H9 (cell line): ENCODE data around the gene ZFP57. TPM values are rescaled to one million over a fixed set of nuclear protein-coding genes. Genes with fewer than 3 reads are reported as not detected.

Experiments
- DNase-seq: peaks from one replicate; pipeline ENCODE4 v3.0.0-alpha.2; 2017
- H2AFZ ChIP-seq: one replicate; pipeline ENCODE4 v1.6.1; 2013; ENCODE audit warnings: mild to moderate bottlenecking, low read length, control low read depth, moderate library complexity
- H2AK5ac ChIP-seq: 2 replicates; pipeline ENCODE4 v1.6.1; 2013; ENCODE audit warnings: low read length, control low read depth, mixed read lengths; ENCODE audit not compliant: insufficient read length
- H2BK120ac ChIP-seq: one replicate; pipeline ENCODE4 v1.6.1; 2013; ENCODE audit warnings: low read depth, mild to moderate bottlenecking, low read length, control low read depth, inconsistent platforms; ENCODE audit not compliant: poor library complexity, severe bottlenecking
- H2BK12ac ChIP-seq: 2 replicates; pipeline ENCODE4 v1.6.1; 2013; ENCODE audit warnings: low read length, control low read depth, mixed read lengths, low read depth; ENCODE audit not compliant: insufficient read length
- H2BK15ac ChIP-seq: 2 replicates; pipeline ENCODE4 v1.6.1; 2013; ENCODE audit warnings: low read depth, low read length, control low read depth
- H2BK20ac ChIP-seq: one replicate; pipeline ENCODE4 v1.6.1; 2013; ENCODE audit warnings: low read depth, mild to moderate bottlenecking, low read length, control low read depth, inconsistent platforms; ENCODE audit not compliant: poor library complexity, severe bottlenecking
- H2BK5ac ChIP-seq: 2 replicates; pipeline ENCODE4 v1.6.1; 2013; ENCODE audit warnings: low read length, control low read depth, mixed read lengths; ENCODE audit not compliant: insufficient read length
- H3K14ac ChIP-seq: 2 replicates; pipeline ENCODE4 v1.6.1; 2013; ENCODE audit warnings: low read length, control low read depth; ENCODE audit not compliant: insufficient read depth
- H3K18ac ChIP-seq: 2 replicates; pipeline ENCODE4 v1.6.1; 2013; ENCODE audit warnings: low read depth, mild to moderate bottlenecking, mixed read lengths, low read length, control low read depth; ENCODE audit not compliant: insufficient read length
- H3K23ac ChIP-seq: 2 replicates; pipeline ENCODE4 v1.6.1; 2013; ENCODE audit warnings: low read length, control low read depth, mixed read lengths, low read depth; ENCODE audit not compliant: insufficient read length
- H3K23me2 ChIP-seq: 2 replicates; pipeline ENCODE4 v1.6.1; 2013; ENCODE audit warnings: low read depth, mild to moderate bottlenecking, mixed read lengths, low read length, control low read depth; ENCODE audit not compliant: insufficient read length, poor library complexity, severe bottlenecking
- H3K27ac ChIP-seq: 2 replicates; pipeline ENCODE4 v1.5.1; 2013; ENCODE audit warnings: low read length, control low read depth, mixed read lengths, low read depth; ENCODE audit not compliant: insufficient read length
- H3K27me3 ChIP-seq: 2 replicates; pipeline ENCODE4 v1.6.1; 2013; ENCODE audit warnings: low read length, control low read depth, inconsistent platforms; ENCODE audit not compliant: insufficient read depth
- H3K4ac ChIP-seq: 2 replicates; pipeline ENCODE4 v1.6.1; 2013; ENCODE audit warnings: low read depth, mild to moderate bottlenecking, control low read depth, inconsistent platforms, low read length, moderate library complexity
- H3K4me1 ChIP-seq: 2 replicates; pipeline ENCODE4 v1.6.1; 2013; ENCODE audit warnings: low read length, control low read depth, inconsistent platforms; ENCODE audit not compliant: insufficient read depth
- H3K4me2 ChIP-seq: 2 replicates; pipeline ENCODE4 v1.6.1; 2013; ENCODE audit warnings: low read length, control low read depth, mixed read lengths; ENCODE audit not compliant: insufficient read length, insufficient read depth
- H3K56ac ChIP-seq: 2 replicates; pipeline ENCODE4 v1.6.1; 2013; ENCODE audit warnings: low read depth, mild to moderate bottlenecking, mixed read lengths, low read length, control low read depth; ENCODE audit not compliant: insufficient read length
- H3K79me1 ChIP-seq: 2 replicates; pipeline ENCODE4 v1.6.1; 2013; ENCODE audit warnings: low read depth, mild to moderate bottlenecking, moderate library complexity, low read length, control low read depth, inconsistent platforms; ENCODE audit not compliant: insufficient read depth, poor library complexity, severe bottlenecking
- H3K79me2 ChIP-seq: 2 replicates; pipeline ENCODE4 v1.6.1; 2013; ENCODE audit warnings: low read length, control low read depth, inconsistent platforms; ENCODE audit not compliant: insufficient read depth
- H3K9ac ChIP-seq: 2 replicates; pipeline ENCODE4 v1.6.1; 2013; ENCODE audit warnings: low read length, control low read depth, mixed read lengths; ENCODE audit not compliant: insufficient read length; ENCODE audit errors: extremely low read depth
- H3K9me3 ChIP-seq: one replicate; pipeline ENCODE4 v1.6.1; 2013; ENCODE audit warnings: low read depth, low read length, inconsistent platforms; ENCODE audit not compliant: control insufficient read depth
- H3T11ph ChIP-seq: one replicate; pipeline ENCODE4 v1.6.1; 2013; ENCODE audit warnings: mild to moderate bottlenecking, low read length, control low read depth, inconsistent platforms
- H4K20me1 ChIP-seq: one replicate; pipeline ENCODE4 v1.6.1; 2013; ENCODE audit not compliant: control insufficient read depth, insufficient read length, insufficient read depth
- H4K5ac ChIP-seq: 2 replicates; pipeline ENCODE4 v1.6.1; 2013; ENCODE audit warnings: low read depth, mild to moderate bottlenecking, mixed read lengths, low read length, control low read depth; ENCODE audit not compliant: insufficient read length
- H4K8ac ChIP-seq: replicated peaks from 2 replicates; pipeline ENCODE4 v1.6.1; 2013; ENCODE audit warnings: low read length, control low read depth, mixed read lengths, low read depth; ENCODE audit not compliant: insufficient read length
- H4K91ac ChIP-seq: 2 replicates; pipeline ENCODE4 v1.6.1; 2013; ENCODE audit warnings: low read depth, mild to moderate bottlenecking, moderate library complexity, mixed read lengths, low read length, control low read depth; ENCODE audit not compliant: insufficient read length
- H3K27ac Mint-ChIP-seq, 3 experiments: 2 replicates in 2 of 3; 3 replicates in 1 of 3; pipeline ENCODE4 v1.8.0; 2020 to 2021; ENCODE audit warnings: mixed read lengths in 3 of 3, mild to moderate bottlenecking in 1 of 3, moderate library complexity in 1 of 3
- H3K27me3 Mint-ChIP-seq: 2 replicates; pipeline ENCODE4 v1.8.0; 2021; ENCODE audit warnings: low read depth, mild to moderate bottlenecking, moderate library complexity, mixed read lengths
- H3K36me3 Mint-ChIP-seq, 3 experiments: 2 replicates in 2 of 3; 3 replicates in 1 of 3; pipeline ENCODE4 v1.8.0; 2020 to 2021; ENCODE audit warnings: low read depth in 3 of 3, mixed read lengths in 3 of 3; ENCODE audit not compliant: insufficient read depth in 1 of 3
- H3K4me1 Mint-ChIP-seq, 2 experiments: 2 replicates each; pipeline ENCODE4 v1.8.0; 2020; ENCODE audit warnings: mixed read lengths in 2 of 2
- H3K4me3 Mint-ChIP-seq, 2 experiments: 2 replicates in 1 of 2; 3 replicates in 1 of 2; pipeline ENCODE4 v1.8.0; 2020 to 2021; ENCODE audit warnings: mild to moderate bottlenecking in 2 of 2, mixed read lengths in 2 of 2, moderate library complexity in 1 of 2
- H3K9me3 Mint-ChIP-seq, 2 experiments: 2 replicates in 1 of 2; 3 replicates in 1 of 2; pipeline ENCODE4 v1.8.0; 2020; ENCODE audit warnings: mild to moderate bottlenecking in 2 of 2, mixed read lengths in 2 of 2, moderate library complexity in 1 of 2
- CTCF ChIP-seq: fragments of 200-600 bp; sonication (generic); conservative IDR thresholded peaks from 3 replicates; pipeline ENCODE4 v1.8.0; 2021; ENCODE audit warnings: antibody characterized with exemption, mild to moderate bottlenecking
- WGBS: extraction: QIAGEN DNeasy Blood & Tissue Kit; methylation state at CpG from one replicate; pipeline ENCODE4 v1.1.7; 2013; ENCODE audit warnings: missing lambda C conversion rate, low lambda C conversion rate, mixed read lengths; ENCODE audit not compliant: insufficient read length; ENCODE audit errors: extremely low coverage; 5-methylcytosine and 5-hydroxymethylcytosine counted together
- long read RNA-seq: library from polyadenylated mRNA; unstranded; transcript quantifications from one replicate; pipeline ENCODE4 v2.0.0, GENCODE V29; 2020
- total RNA-seq: library from RNA; stranded (reverse); gene quantifications from 2 replicates; pipeline ENCODE4 v1.2.1, GENCODE V29; 2021

Gene ZFP57
- 1.4 and 1.7 TPM in 2 replicates for total RNA-seq
- long read RNA-seq, transcript ZFP57-203 (4 exons, 1,870 nt): major isoform, 5 of 8 reads
- long read RNA-seq, partial matches to known transcripts: 0 of 8 reads
- long read RNA-seq, other reads (novel, unspliced or antisense): 3 of 8 reads

- no peaks in the 10 kb centered on the region for H4K20me1 ChIP-seq
- H3K14ac ChIP-seq: no peak within 1 kb of the TSS
- no peak for DNase-seq
- H2BK120ac ChIP-seq: no peak within 1 kb of the TSS
- Mint-ChIP-seq H3K27me3 (no peaks in the 10 kb centered on the region), H3K4me3 (no peak within 1 kb of the TSS), H3K4me1 (peaks cover 32 to 45% of the 10 kb centered on the region in 2 experiments), H3K9me3 (peaks cover 0 to 2% of the 10 kb centered on the region in 2 experiments; a peak in 3 of 5 replicates), H3K27ac (peak within 1 kb of the TSS in 2 of 3 experiments; percentile 81 to 83; a peak in 4 of 7 replicates), H3K36me3 (peaks cover 1 to 16% (median 4%) of the 10 kb centered on the region in 3 experiments; a peak in 6 of 7 replicates)
- no peak within 1 kb of the TSS for H3K27ac ChIP-seq
- H3K9ac ChIP-seq: no peak within 1 kb of the TSS
- H3K23ac ChIP-seq: no peak within 1 kb of the TSS
- no peak for TF ChIP-seq CTCF
- no peak within 1 kb of the TSS for H3K56ac ChIP-seq
- H3K4ac ChIP-seq: no peak within 1 kb of the TSS
- H4K5ac ChIP-seq: no peak within 1 kb of the TSS
- no peak within 1 kb of the TSS for H2BK5ac ChIP-seq
- H2AK5ac ChIP-seq: no peak within 1 kb of the TSS
- no peaks in the 10 kb centered on the region for H3K23me2 ChIP-seq
- H3K4me1 ChIP-seq: peaks cover 7% of the 10 kb centered on the region; the same call in 1 of the 2 replicates
- no peak within 1 kb of the TSS for H2BK20ac ChIP-seq
- H3K9me3 ChIP-seq: no peaks in the 10 kb centered on the region
- H3K27me3 ChIP-seq: no peaks in the 10 kb centered on the region
- H3K79me1 ChIP-seq: no peaks in the 10 kb centered on the region
- no peak within 1 kb of the TSS for H3T11ph ChIP-seq
- peak within 1 kb of the TSS; percentile 11 for H3K18ac ChIP-seq
- H2BK15ac ChIP-seq: no peak within 1 kb of the TSS
- no peak within 1 kb of the TSS for H2BK12ac ChIP-seq
- no peak within 1 kb of the TSS for H3K4me2 ChIP-seq
- H2AFZ ChIP-seq: no peak within 1 kb of the TSS
- no peaks in the 10 kb centered on the region for H3K79me2 ChIP-seq
- WGBS: no CpG with 5 or more reads among the region's 31 CpGs
- no peak within 1 kb of the TSS for H4K91ac ChIP-seq
- no peak within 1 kb of the TSS for H4K8ac ChIP-seq
These were observed at the start of gene ZFP57 for GRCh38 chr6:29680904-29681303. TSS of gene ZFP57 (minus strand) at chr6:29681152. CDS start at chr6:29677003, 4,149 bp downstream.
